Trophoblast cell (in vitro differentiated cells and primary cell): Measurements from ENCODE around the gene EIF2S1.

Experiments
- DNase-seq, 2 donors: peaks; one replicate each; pipeline ENCODE4 v3.0.0-alpha.2; 2016
- H2AFZ ChIP-seq: 2 replicates; pipeline ENCODE4 v1.6.1; 2013; ENCODE audit warnings: low read length, moderate library complexity, mild to moderate bottlenecking; ENCODE audit not compliant: insufficient read depth, poor library complexity
- H2AK5ac ChIP-seq: 2 replicates; pipeline ENCODE4 v1.6.1; 2013; ENCODE audit warnings: mild to moderate bottlenecking, low read length
- H2BK120ac ChIP-seq: 2 replicates; pipeline ENCODE4 v1.6.1; 2013; ENCODE audit warnings: low read length, mild to moderate bottlenecking, moderate library complexity; ENCODE audit not compliant: insufficient read depth, poor library complexity
- H2BK12ac ChIP-seq: 2 replicates; pipeline ENCODE4 v1.6.1; 2013; ENCODE audit warnings: mild to moderate bottlenecking, low read length, moderate library complexity
- H2BK5ac ChIP-seq: 2 replicates; pipeline ENCODE4 v1.6.1; 2013; ENCODE audit warnings: low read length, low read depth, moderate library complexity, mild to moderate bottlenecking; ENCODE audit not compliant: poor library complexity
- H3K14ac ChIP-seq: 2 replicates; pipeline ENCODE4 v1.6.1; 2013; ENCODE audit warnings: mild to moderate bottlenecking, low read length
- H3K18ac ChIP-seq: 2 replicates; pipeline ENCODE4 v1.6.1; 2013; ENCODE audit warnings: mild to moderate bottlenecking, low read length
- H3K23ac ChIP-seq: 2 replicates; pipeline ENCODE4 v1.6.1; 2013; ENCODE audit warnings: low read length
- H3K27ac ChIP-seq: 2 replicates; pipeline ENCODE4 v1.5.1; 2013; ENCODE audit warnings: low read depth, mild to moderate bottlenecking, inconsistent platforms, low read length, moderate library complexity
- H3K27me3 ChIP-seq: 2 replicates; pipeline ENCODE4 v1.6.1; 2013; ENCODE audit warnings: inconsistent platforms, mild to moderate bottlenecking, low read length, moderate library complexity; ENCODE audit not compliant: insufficient read depth
- H3K36me3 ChIP-seq, 2 experiments: 1 replicate in 1 of 2; 2 replicates in 1 of 2; pipeline ENCODE4 v1.6.1; 2013; ENCODE audit warnings: low read length in 2 of 2, mild to moderate bottlenecking in 2 of 2, moderate library complexity in 1 of 2; ENCODE audit not compliant: insufficient read depth in 2 of 2, control insufficient read depth in 1 of 2
- H3K4ac ChIP-seq: 2 replicates; pipeline ENCODE4 v1.6.1; 2013; ENCODE audit warnings: low read depth, mild to moderate bottlenecking, low read length, moderate library complexity
- H3K4me1 ChIP-seq, 2 experiments: 1 replicate in 1 of 2; 2 replicates in 1 of 2; pipeline ENCODE4 v1.6.1; 2013; ENCODE audit warnings: low read length in 2 of 2, mild to moderate bottlenecking in 2 of 2, moderate library complexity in 1 of 2; ENCODE audit not compliant: insufficient read depth in 2 of 2, control insufficient read depth in 1 of 2
- H3K4me2 ChIP-seq: 2 replicates; pipeline ENCODE4 v1.6.1; 2013; ENCODE audit warnings: inconsistent platforms, mild to moderate bottlenecking, low read length, moderate library complexity
- H3K4me3 ChIP-seq: 2 replicates; pipeline ENCODE4 v1.5.1; 2013; ENCODE audit warnings: mild to moderate bottlenecking, low read depth, low read length, inconsistent platforms
- H3K79me1 ChIP-seq: one replicate; pipeline ENCODE4 v1.6.1; 2013; ENCODE audit warnings: low read length
- H3K79me2 ChIP-seq: 2 replicates; pipeline ENCODE4 v1.6.1; 2013; ENCODE audit warnings: low read length, mild to moderate bottlenecking; ENCODE audit not compliant: control insufficient read depth, insufficient read depth, poor library complexity
- H3K9ac ChIP-seq: 2 replicates; pipeline ENCODE4 v1.6.1; 2013; ENCODE audit warnings: mild to moderate bottlenecking, low read length
- H3K9me3 ChIP-seq: 2 replicates; pipeline ENCODE4 v1.6.1; 2013; ENCODE audit warnings: low read depth, mild to moderate bottlenecking, control low read depth, inconsistent platforms, low read length; ENCODE audit not compliant: insufficient read depth
- H4K12ac ChIP-seq: 2 replicates; pipeline ENCODE4 v1.6.1; 2013; ENCODE audit warnings: low read depth, mild to moderate bottlenecking, low read length, moderate library complexity
- H4K8ac ChIP-seq: 2 replicates; pipeline ENCODE4 v1.6.1; 2013; ENCODE audit warnings: low read depth, mild to moderate bottlenecking, low read length, moderate library complexity
- H4K91ac ChIP-seq: one replicate; pipeline ENCODE4 v1.6.1; 2013; ENCODE audit warnings: low read depth, mild to moderate bottlenecking, low read length, moderate library complexity
- whole genome bisulfite sequencing: extraction: QIAGEN DNeasy Blood & Tissue Kit; methylation state at CpG from one replicate; pipeline ENCODE4 v1.1.7; 2013; ENCODE audit warnings: missing lambda C conversion rate; ENCODE audit not compliant: insufficient read length, insufficient coverage; ENCODE audit errors: extremely low coverage; 5-methylcytosine and 5-hydroxymethylcytosine counted together

The EIF2S1 gene

GRCh38 chr14:67418401-67419191 lies 58.5 kb downstream of the EIF2S1 start:
- H4K12ac ChIP-seq, result no peak overlapping the region
- no peak overlapping the region for H3K23ac ChIP-seq
- no peak overlapping the region for H3K14ac ChIP-seq
- H3K4me1 ChIP-seq, result peaks cover 5 to 10% of the 10 kb centered on the region in 2 experiments
- no peak overlapping the region for H3K9ac ChIP-seq
- H3K36me3 ChIP-seq, result no peaks in the 10 kb centered on the region
- no peak overlapping the region for H2BK12ac ChIP-seq
- no peak overlapping the region for H4K91ac ChIP-seq
- H2AFZ ChIP-seq, result no peak overlapping the region
- WGBS, result no CpG with 5 or more reads among the region's 11 CpGs
- H2BK5ac ChIP-seq, result no peak overlapping the region
- H4K8ac ChIP-seq, result peak overlapping the region; percentile 33
- H3K9me3 ChIP-seq, result peaks cover 1% of the 10 kb centered on the region
- H3K4me2 ChIP-seq, result no peak overlapping the region
- H3K27me3 ChIP-seq, result no peaks in the 10 kb centered on the region
- no peak overlapping the region for H2BK120ac ChIP-seq
- peaks cover 2% of the 10 kb centered on the region for H3K79me1 ChIP-seq
- H3K18ac ChIP-seq, result no peak overlapping the region
- H2AK5ac ChIP-seq, result no peak overlapping the region
- no peak overlapping the region for H3K27ac ChIP-seq
- no peak overlapping the region for H3K4me3 ChIP-seq
- peak; percentile 17 to 49 for DNase-seq
- no peaks in the 10 kb centered on the region for H3K79me2 ChIP-seq
- no peak overlapping the region for H3K4ac ChIP-seq

DNA sequence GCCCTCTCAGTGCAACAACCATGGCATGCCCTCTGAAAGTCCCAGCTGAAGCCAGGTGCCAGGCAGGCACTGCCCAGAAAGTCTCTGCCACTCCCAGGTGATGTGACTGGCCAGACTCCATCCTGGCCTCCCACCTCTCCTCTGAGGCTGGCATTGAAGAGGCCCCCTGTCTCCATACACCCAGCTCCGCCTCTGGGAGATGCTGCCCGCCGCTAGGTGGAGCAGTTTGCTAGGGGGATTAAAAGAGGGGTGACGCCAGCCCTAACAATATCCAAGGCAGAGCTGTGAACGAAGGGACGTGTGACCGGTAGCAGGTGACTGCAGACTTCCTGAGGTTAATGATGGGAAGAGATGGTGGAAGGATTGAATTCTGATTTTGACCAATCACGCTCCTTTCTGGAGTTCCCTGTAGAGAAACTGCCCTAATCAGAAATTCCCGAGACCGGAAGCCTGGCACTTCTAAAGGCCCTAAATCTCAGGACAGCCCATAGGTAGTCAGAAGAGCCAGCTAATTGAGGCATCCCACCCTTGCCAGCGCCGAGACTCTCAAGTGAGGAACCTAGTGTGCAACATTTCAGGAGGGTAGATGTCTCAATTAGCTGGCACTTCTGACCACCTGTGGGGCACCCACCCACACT lies 60.1 kb downstream of the EIF2S1 start:
- Histone ChIP-seq H4K8ac (no peak overlapping the region), H3K27me3 (no peaks in the 10 kb centered on the region), H3K4me3 (no peak overlapping the region), H2BK12ac (no peak overlapping the region), H4K91ac (no peak overlapping the region), H4K12ac (no peak overlapping the region), H3K79me2 (no peaks in the 10 kb centered on the region), H2AFZ (no peak overlapping the region), H3K4me1 (peaks cover 3% of the 10 kb centered on the region in 2 experiments), H3K9me3 (peaks cover 1% of the 10 kb centered on the region), H3K36me3 (no peaks in the 10 kb centered on the region), H3K4me2 (no peak overlapping the region), H2AK5ac (no peak overlapping the region), H3K23ac (no peak overlapping the region), H2BK5ac (no peak overlapping the region), H3K27ac (no peak overlapping the region), H3K79me1 (no peaks in the 10 kb centered on the region), H3K4ac (no peak overlapping the region), H2BK120ac (no peak overlapping the region), H3K14ac (no peak overlapping the region), H3K9ac (no peak overlapping the region), H3K18ac (no peak overlapping the region)
- DNase-seq, result peak in 1 of 2 donors; percentile 34
- WGBS, result no CpG with 5 or more reads among the region's 12 CpGs

- no CpG with 5 or more reads among the region's 11 CpGs for WGBS
- Histone ChIP-seq H3K36me3 (no peaks in the 10 kb centered on the region), H3K14ac (no peak overlapping the region), H3K27ac (no peak overlapping the region), H2BK5ac (no peak overlapping the region), H2BK12ac (no peak overlapping the region), H3K23ac (no peak overlapping the region), H3K9ac (no peak overlapping the region), H4K91ac (no peak overlapping the region), H3K18ac (no peak overlapping the region), H3K4me1 (peaks cover 3% of the 10 kb centered on the region in 2 experiments), H3K4ac (no peak overlapping the region), H3K79me1 (no peaks in the 10 kb centered on the region), H3K79me2 (no peaks in the 10 kb centered on the region), H3K27me3 (no peaks in the 10 kb centered on the region), H3K4me3 (no peak overlapping the region), H2AK5ac (no peak overlapping the region), H4K8ac (no peak overlapping the region), H2AFZ (no peak overlapping the region), H3K9me3 (peaks cover 1% of the 10 kb centered on the region), H3K4me2 (no peak overlapping the region), H4K12ac (no peak overlapping the region), H2BK120ac (no peak overlapping the region)
- no peak for DNase-seq
These were observed 61.5 kb downstream of the EIF2S1 start for GRCh38 chr14:67421356-67422224.

- H2AFZ ChIP-seq, result no peak overlapping the region
- H3K4me1 ChIP-seq, result peaks cover 3% of the 10 kb centered on the region in 2 experiments
- H4K8ac ChIP-seq, result no peak overlapping the region
- no peak overlapping the region for H2BK12ac ChIP-seq
- H3K4ac ChIP-seq, result no peak overlapping the region
- H3K36me3 ChIP-seq, result no peaks in the 10 kb centered on the region
- H3K14ac ChIP-seq, result no peak overlapping the region
- no peak for DNase-seq
- no CpG with 5 or more reads among the region's 2 CpGs for WGBS
- H3K79me2 ChIP-seq, result no peaks in the 10 kb centered on the region
- no peak overlapping the region for H3K23ac ChIP-seq
- no peak overlapping the region for H3K4me2 ChIP-seq
- no peak overlapping the region for H2BK5ac ChIP-seq
- no peak overlapping the region for H3K27ac ChIP-seq
- H2AK5ac ChIP-seq, result no peak overlapping the region
- H3K18ac ChIP-seq, result no peak overlapping the region
- no peak overlapping the region for H2BK120ac ChIP-seq
- H4K91ac ChIP-seq, result no peak overlapping the region
- no peak overlapping the region for H3K9ac ChIP-seq
- peaks cover 1% of the 10 kb centered on the region for H3K9me3 ChIP-seq
- H3K4me3 ChIP-seq, result no peak overlapping the region
- no peaks in the 10 kb centered on the region for H3K79me1 ChIP-seq
- H3K27me3 ChIP-seq, result no peaks in the 10 kb centered on the region
- H4K12ac ChIP-seq, result no peak overlapping the region
These were observed 63.3 kb downstream of the EIF2S1 start for GRCh38 chr14:67423424-67423823.
